Measurements from ENCODE around the gene CNTN2. TPM values are rescaled to one million over a fixed set of nuclear protein-coding genes. Genes with fewer than 3 reads are reported as not detected.

CNTN2 gene
- total RNA-seq, 1 donor from 2014 or later = not detected

DNA sequence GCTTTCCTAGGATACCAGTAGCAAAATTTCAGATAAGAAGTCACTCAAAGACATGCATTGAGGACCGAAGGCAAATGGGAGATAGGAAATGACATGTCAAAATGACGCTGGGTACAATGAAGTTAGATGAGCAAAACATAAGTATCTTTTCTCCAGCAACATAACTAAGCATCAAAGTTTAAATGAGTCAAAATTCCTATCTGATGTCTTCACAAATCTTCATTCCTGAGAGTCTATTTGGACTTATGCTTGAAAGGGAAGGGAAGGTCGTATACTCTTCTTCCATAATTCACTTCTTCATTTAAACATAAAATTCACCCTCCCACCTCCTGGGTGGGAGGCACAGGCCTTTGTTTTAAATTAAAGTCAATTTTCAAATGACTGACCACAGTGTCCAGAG lies 45.3 kb downstream of the CNTN2 start:
- no peak for ATAC-seq
- Histone ChIP-seq H3K9me3 (no peaks in the 10 kb centered on the region), H3K4me3 (no peak overlapping the region), H3K4me1 (no peaks in the 10 kb centered on the region), H3K36me3 (peaks cover 95% of the 10 kb centered on the region), H3K27me3 (ENCODE audit: low read depth) (no peaks in the 10 kb centered on the region), H3K27ac (no peak overlapping the region)
- no peak for DNase-seq
- intact Hi-C loops (cut with DNase I) = no loop called here
- TF ChIP-seq CTCF (IDR thresholded peaks at IDR 0.05) = no peak

DNA sequence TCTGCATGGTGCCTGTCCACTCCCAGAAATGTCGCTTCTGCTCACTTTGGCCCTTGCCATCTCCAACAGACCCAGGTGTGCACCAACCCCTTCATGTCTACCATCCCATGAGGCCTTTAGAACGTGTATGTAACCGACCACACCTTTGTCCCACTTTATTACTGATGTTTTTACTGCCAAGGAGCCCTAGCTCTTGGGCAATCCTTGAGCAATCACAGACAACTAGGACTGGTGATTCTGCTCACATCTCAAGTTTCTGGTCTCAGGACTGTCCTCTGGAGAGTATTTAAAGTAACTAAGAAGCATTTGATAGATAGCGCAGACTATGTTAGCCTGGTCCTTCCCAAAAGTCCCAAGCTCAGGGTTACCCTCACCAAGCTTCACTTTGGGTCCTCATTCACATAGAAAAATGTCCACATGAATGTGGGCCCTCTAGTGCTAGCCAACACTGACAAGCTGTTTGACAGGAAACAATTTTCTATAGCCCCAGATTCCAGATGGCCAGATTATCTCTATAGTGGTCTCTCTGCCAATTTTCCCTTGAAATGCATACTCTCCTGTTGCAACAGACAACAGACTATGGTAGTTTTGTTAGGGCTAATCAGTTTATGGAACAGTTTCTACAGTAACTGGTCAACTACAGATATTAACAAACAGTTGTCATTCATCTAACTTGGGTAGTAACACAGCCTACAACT lies 48.2 kb downstream of the CNTN2 start:
- H3K4me1 ChIP-seq = no peaks in the 10 kb centered on the region
- no peak for DNase-seq

GRCh38 chr1:205095422-205095821 lies 52.4 kb downstream of the CNTN2 start:
- peaks cover 97% of the 10 kb centered on the region for H3K36me3 ChIP-seq
- no peaks in the 10 kb centered on the region for H3K9me3 ChIP-seq
- no peak overlapping the region for H3K27ac ChIP-seq
- TF ChIP-seq CTCF (IDR thresholded peaks at IDR 0.05) = no peak
- no peaks in the 10 kb centered on the region for H3K27me3 ChIP-seq (ENCODE audit: low read depth)
- H3K4me3 ChIP-seq = no peak overlapping the region
- ATAC-seq (no peak), DNase-seq (no peak)
- intact Hi-C loops (cut with DNase I) = no loop called here
- no peaks in the 10 kb centered on the region for H3K4me1 ChIP-seq

More for the DNA sequence above, 48.2 kb downstream of the CNTN2 start:
- H3K36me3 ChIP-seq = peaks cover 94% of the 10 kb centered on the region
- no peak overlapping the region for H3K27ac ChIP-seq
- H3K9me3 ChIP-seq = no peaks in the 10 kb centered on the region
- H3K4me3 ChIP-seq = no peak overlapping the region
- H3K27me3 ChIP-seq (ENCODE audit: low read depth) = no peaks in the 10 kb centered on the region
- no peak for TF ChIP-seq CTCF (IDR thresholded peaks at IDR 0.05)
- intact Hi-C loops (cut with DNase I) = no loop called here
- peak in 1 of 2 donors; percentile 27 for ATAC-seq

GRCh38 chr1:205098242-205098641 lies 55.2 kb downstream of the CNTN2 start:
- DNase-seq (no peak), ATAC-seq (no peak)
- intact Hi-C loops (cut with DNase I) = no loop called here
- no peak overlapping the region for H3K4me3 ChIP-seq
- H3K27me3 ChIP-seq (ENCODE audit: low read depth) = no peaks in the 10 kb centered on the region
- no peaks in the 10 kb centered on the region for H3K9me3 ChIP-seq
- no peak overlapping the region for H3K27ac ChIP-seq
- no peaks in the 10 kb centered on the region for H3K4me1 ChIP-seq
- no peak for TF ChIP-seq CTCF (IDR thresholded peaks at IDR 0.05)
- H3K36me3 ChIP-seq = peaks cover 98% of the 10 kb centered on the region

GRCh38 chr1:205102404-205102803 lies 59.4 kb downstream of the CNTN2 start:
- intact Hi-C loops (cut with DNase I) = no loop called here
- Histone ChIP-seq H3K36me3 (peaks cover 94% of the 10 kb centered on the region), H3K27ac (no peak overlapping the region), H3K4me1 (no peaks in the 10 kb centered on the region), H3K4me3 (no peak overlapping the region), H3K27me3 (ENCODE audit: low read depth) (no peaks in the 10 kb centered on the region), H3K9me3 (no peaks in the 10 kb centered on the region)
- no peak for DNase-seq
- TF ChIP-seq CTCF (IDR thresholded peaks at IDR 0.05) = no peak
- ATAC-seq = no peak

Measured in lower lobe of right lung (tissue), 2 donors.